GM06990 (cell line): Measurements from ENCODE around the gene IMPA2.
"Not testable (repeated sequence)": the region's sequence is repeated elsewhere in the genome, so short reads cannot be mapped to it uniquely, and the experiment has no call there.

Source experiments
- DNase-seq: peaks from one replicate; pipeline ENCODE4 v3.0.0-alpha.2; 2011; ENCODE audit not compliant: insufficient read length; ENCODE audit errors: extremely low read depth
- H3K27me3 ChIP-seq: replicated peaks from 2 replicates; pipeline ENCODE4 v1.6.0; 2011; ENCODE audit warnings: low read length; ENCODE audit not compliant: control insufficient read depth, insufficient read depth
- H3K36me3 ChIP-seq: 2 replicates; pipeline ENCODE4 v1.5.1; 2011; ENCODE audit warnings: low read length; ENCODE audit not compliant: control insufficient read depth, insufficient read depth
- H3K4me3 ChIP-seq: replicated peaks from 2 replicates; pipeline ENCODE4 v1.5.1; 2011; ENCODE audit warnings: low read depth, mild to moderate bottlenecking, control low read depth, low read length
- TF ChIP-seq, protein P1 (sequence below): IDR thresholded peaks from 2 replicates; pipeline ENCODE4 v1.5.1; 2011; ENCODE audit warnings: low read length, control low read depth, mild to moderate bottlenecking, inconsistent platforms; ENCODE audit not compliant: insufficient read depth, poor library complexity, severe bottlenecking

IMPA2 gene

GRCh38 chr18:12064086-12064763 lies 82.9 kb downstream of the IMPA2 start:
- no peaks in the 10 kb centered on the region for H3K27me3 ChIP-seq
- TF ChIP-seq, protein P1, sequence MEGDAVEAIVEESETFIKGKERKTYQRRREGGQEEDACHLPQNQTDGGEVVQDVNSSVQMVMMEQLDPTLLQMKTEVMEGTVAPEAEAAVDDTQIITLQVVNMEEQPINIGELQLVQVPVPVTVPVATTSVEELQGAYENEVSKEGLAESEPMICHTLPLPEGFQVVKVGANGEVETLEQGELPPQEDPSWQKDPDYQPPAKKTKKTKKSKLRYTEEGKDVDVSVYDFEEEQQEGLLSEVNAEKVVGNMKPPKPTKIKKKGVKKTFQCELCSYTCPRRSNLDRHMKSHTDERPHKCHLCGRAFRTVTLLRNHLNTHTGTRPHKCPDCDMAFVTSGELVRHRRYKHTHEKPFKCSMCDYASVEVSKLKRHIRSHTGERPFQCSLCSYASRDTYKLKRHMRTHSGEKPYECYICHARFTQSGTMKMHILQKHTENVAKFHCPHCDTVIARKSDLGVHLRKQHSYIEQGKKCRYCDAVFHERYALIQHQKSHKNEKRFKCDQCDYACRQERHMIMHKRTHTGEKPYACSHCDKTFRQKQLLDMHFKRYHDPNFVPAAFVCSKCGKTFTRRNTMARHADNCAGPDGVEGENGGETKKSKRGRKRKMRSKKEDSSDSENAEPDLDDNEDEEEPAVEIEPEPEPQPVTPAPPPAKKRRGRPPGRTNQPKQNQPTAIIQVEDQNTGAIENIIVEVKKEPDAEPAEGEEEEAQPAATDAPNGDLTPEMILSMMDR: no peak
- no peak overlapping the region for H3K4me3 ChIP-seq
- no peak for DNase-seq
- no peaks in the 10 kb centered on the region for H3K36me3 ChIP-seq

DNA sequence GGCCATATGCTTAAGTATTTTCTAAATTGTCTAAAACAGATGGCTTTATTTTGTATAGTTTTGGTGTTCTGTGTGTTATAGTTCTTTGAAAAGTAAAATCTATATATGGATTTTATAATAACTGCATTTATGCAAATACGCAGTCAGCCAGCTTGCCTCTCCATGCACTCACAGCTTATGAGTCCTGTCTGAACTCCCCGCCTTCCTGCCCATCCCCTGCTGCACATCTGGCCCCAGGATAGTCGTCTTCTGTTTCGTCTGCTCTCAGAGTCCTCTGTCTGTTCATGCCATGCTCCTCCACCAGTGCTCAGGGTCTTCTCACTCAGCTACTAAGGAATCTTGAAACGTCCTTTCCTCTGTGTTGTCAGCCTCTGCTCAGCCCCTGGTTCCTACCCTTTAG lies 84.1 kb downstream of the IMPA2 start:
- H3K4me3 ChIP-seq: no peak overlapping the region
- no peaks in the 10 kb centered on the region for H3K36me3 ChIP-seq
- TF ChIP-seq, protein P1: no peak
- DNase-seq: no peak
- no peaks in the 10 kb centered on the region for H3K27me3 ChIP-seq

GRCh38 chr18:12066910-12067511 lies 85.7 kb downstream of the IMPA2 start:
- TF ChIP-seq, protein P1: no peak
- Histone ChIP-seq H3K4me3 (no peak overlapping the region), H3K27me3 (no peaks in the 10 kb centered on the region), H3K36me3 (no peaks in the 10 kb centered on the region)
- no peak for DNase-seq

GRCh38 chr18:12067671-12068070 lies 86.4 kb downstream of the IMPA2 start:
- no peaks in the 10 kb centered on the region for H3K27me3 ChIP-seq
- no peak overlapping the region for H3K4me3 ChIP-seq
- DNase-seq: no peak
- TF ChIP-seq, protein P1: no peak
- no peaks in the 10 kb centered on the region for H3K36me3 ChIP-seq

- not testable (repeated sequence) for H3K4me3 ChIP-seq, DNase-seq, H3K27me3 ChIP-seq, H3K36me3 ChIP-seq
Observed at GRCh38 chr18:12068316-12068949, 87.1 kb downstream of the IMPA2 start.

GRCh38 chr18:12068950-12069320 lies 87.6 kb downstream of the IMPA2 start:
- TF ChIP-seq, protein P1: no peak
- Histone ChIP-seq H3K27me3 (no peaks in the 10 kb centered on the region), H3K4me3 (no peak overlapping the region), H3K36me3 (no peaks in the 10 kb centered on the region)
- DNase-seq: no peak

DNA sequence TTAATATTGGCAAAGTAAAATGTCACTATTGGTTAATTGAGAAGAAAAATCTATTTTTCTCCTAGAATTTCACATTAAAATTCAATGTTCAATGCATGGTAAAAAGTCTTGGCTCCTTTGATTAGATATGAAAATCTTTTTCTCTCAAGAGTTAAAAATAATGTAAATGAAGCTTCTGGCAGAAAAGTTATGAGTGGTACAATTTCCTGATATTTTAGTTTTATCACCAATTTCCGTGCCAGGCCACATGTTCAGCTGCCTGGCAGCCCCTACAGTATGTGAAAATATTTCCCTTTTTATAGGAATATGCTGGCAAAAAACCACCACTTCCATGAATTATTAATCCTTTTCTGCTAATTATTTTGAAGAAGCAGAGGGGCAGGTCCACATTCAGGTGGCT lies 89.8 kb downstream of the IMPA2 start:
- H3K27me3 ChIP-seq, H3K4me3 ChIP-seq, DNase-seq, H3K36me3 ChIP-seq: not testable (repeated sequence)
